Aorta (tissue), 5 donors: ENCODE results near the gene SLC8A1. TPM values are rescaled to one million over a fixed set of nuclear protein-coding genes. Genes with fewer than 3 reads are reported as not detected.
A peak's percentile ranks its signal among the peaks of the same experiment; 100 is the strongest.

Source experiments
- ATAC-seq: fragments of 200-7000 bp; cut with Tn5 transposase; one replicate; pipeline ENCODE4 v1.9.1; 2022; ENCODE audit warnings: moderate library complexity; ENCODE audit not compliant: low FRiP score
- DNase-seq, 2 donors: peaks; one replicate each; pipeline ENCODE4 v3.0.0-alpha.2; 2020
- H3K27ac ChIP-seq, 2 donors: one replicate each; pipeline ENCODE4 v1.5.1; 2013; ENCODE audit warnings: low read length in 2 of 2, mild to moderate bottlenecking in 2 of 2, moderate library complexity in 2 of 2, control low read depth in 1 of 2, inconsistent platforms in 1 of 2, low read depth in 1 of 2
- H3K27me3 ChIP-seq, 2 donors: one replicate each; pipeline ENCODE4 v1.6.1; 2013; ENCODE audit warnings: control low read depth in 1 of 2, low read length in 1 of 2, mild to moderate bottlenecking in 1 of 2, moderate library complexity in 1 of 2; ENCODE audit not compliant: insufficient read depth in 2 of 2, control insufficient read depth in 1 of 2
- H3K36me3 ChIP-seq, 2 donors: one replicate each; pipeline ENCODE4 v1.6.1; 2013; ENCODE audit warnings: control low read depth in 1 of 2, low read length in 1 of 2, mild to moderate bottlenecking in 1 of 2; ENCODE audit not compliant: insufficient read depth in 2 of 2, control insufficient read depth in 1 of 2
- H3K4me1 ChIP-seq, 2 donors: one replicate each; pipeline ENCODE4 v1.6.1; 2013; ENCODE audit warnings: low read length in 2 of 2, control low read depth in 1 of 2, mild to moderate bottlenecking in 1 of 2, moderate library complexity in 1 of 2; ENCODE audit not compliant: insufficient read depth in 2 of 2, control insufficient read depth in 1 of 2
- H3K4me3 ChIP-seq, 2 donors: one replicate each; pipeline ENCODE4 v1.5.1; 2013; ENCODE audit warnings: low read length in 2 of 2, control low read depth in 1 of 2, mild to moderate bottlenecking in 1 of 2
- H3K9me3 ChIP-seq: one replicate; pipeline ENCODE4 v1.6.1; 2013; ENCODE audit warnings: mild to moderate bottlenecking, low read length; ENCODE audit not compliant: control insufficient read depth
- WGBS, 2 donors: extraction: QIAGEN DNeasy Blood & Tissue Kit; methylation state at CpG; one replicate each; pipeline ENCODE4 v1.1.7; 2013; 5-methylcytosine and 5-hydroxymethylcytosine counted together
- intact Hi-C, 2 donors: fragments of 100-400 bp; cut with DNase I; formaldehyde crosslinking; loops; one replicate each; pipeline versions ENCODE4 v1.14.2 to v1.15.0; 2022
- polyA plus RNA-seq, 2 donors: library from polyadenylated mRNA; stranded (reverse); fragments of 200-250 nt; gene quantifications; one replicate each; pipeline ENCODE4 v1.2.3, GENCODE V29; 2013
- total RNA-seq, 2 donors: library from RNA; stranded (reverse); fragmentation: NEBNext Ultra II Directional; extraction: Animal tissue kit (Norgen Biotek cat#: 25700); gene quantifications; one replicate each; pipeline ENCODE4 v1.2.1, GENCODE V29; 2021
- donor health status: healthy with polysubstance abuse.
- donor health status: Bipolar disorder and iron deficiency.
- donor health status: DM: no; HTN: no; CAD: no.
- donor health status: DM: no; HTN: no; CAD: no.
- donor health status: DM: yes; HTN: yes; CAD: no.

Gene SLC8A1
- total and polyA plus RNA-seq, 4 donors = 0.38 to 35.9 (median 15.7) TPM

DNA sequence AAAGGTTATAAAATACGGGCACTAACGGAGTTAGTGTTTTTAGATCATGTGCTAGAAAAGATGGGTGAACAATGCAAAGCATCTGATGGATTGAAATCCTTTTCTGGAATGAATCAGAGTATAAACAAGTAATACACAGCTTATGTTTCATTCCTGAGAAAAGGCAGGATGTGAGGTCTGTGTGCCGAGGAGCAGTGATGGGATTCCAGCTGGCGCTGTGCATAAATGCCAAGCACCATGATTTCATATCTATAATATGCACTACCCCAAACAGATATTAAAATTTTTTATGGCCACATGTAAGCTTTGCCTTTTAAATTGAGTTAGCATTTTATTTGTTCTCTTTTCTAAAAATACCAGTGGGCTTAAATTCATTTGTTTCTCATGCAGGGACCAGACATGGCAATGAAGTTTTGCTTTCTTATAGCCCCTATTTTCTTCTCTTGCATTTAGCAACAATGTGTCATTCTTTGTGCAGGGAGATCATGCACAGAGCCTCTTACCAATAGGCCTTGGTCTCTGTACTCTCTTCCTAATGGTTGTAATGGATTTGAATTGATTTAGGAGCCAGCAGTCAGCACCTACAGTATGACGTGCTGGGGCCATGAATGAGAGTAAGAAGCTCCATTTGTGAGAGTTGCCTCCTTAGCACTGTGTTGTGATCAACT lies 323.9 kb downstream of the SLC8A1 start:
- Histone ChIP-seq H3K36me3 (no peaks in the 10 kb centered on the region), H3K4me1 (peaks cover 0 to 10% of the 10 kb centered on the region in 2 donors), H3K4me3 (no peak overlapping the region), H3K9me3 (no peaks in the 10 kb centered on the region), H3K27me3 (no peaks in the 10 kb centered on the region), H3K27ac (no peak overlapping the region)
- no peak for DNase-seq
- intact Hi-C loops = no loop called here
- WGBS, 2 donors = 12 to 14% methylated on average over 5 of the region's 5 CpGs
- no peak for ATAC-seq

DNA sequence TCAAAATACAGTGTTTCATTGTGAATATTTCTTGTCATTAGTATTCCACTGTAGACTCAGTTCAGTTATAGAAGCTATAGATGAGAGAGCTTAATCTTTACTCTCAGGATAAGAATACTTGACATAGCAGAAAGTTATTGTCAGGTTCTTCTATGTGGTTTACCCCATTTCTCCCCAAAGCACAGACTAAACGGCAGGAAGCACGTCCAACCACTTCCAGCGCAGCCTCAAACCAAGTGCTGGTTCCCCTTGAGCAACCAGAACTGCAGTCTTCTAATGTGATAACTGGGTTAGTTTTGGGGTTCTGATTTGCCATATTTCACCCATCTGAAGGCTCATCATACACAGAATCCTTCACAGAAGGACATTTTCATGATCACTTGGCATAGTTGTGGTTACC lies 324.7 kb downstream of the SLC8A1 start:
- Histone ChIP-seq H3K27me3 (no peaks in the 10 kb centered on the region), H3K4me3 (no peak overlapping the region), H3K36me3 (no peaks in the 10 kb centered on the region), H3K4me1 (peaks cover 0 to 10% of the 10 kb centered on the region in 2 donors), H3K9me3 (no peaks in the 10 kb centered on the region), H3K27ac (no peak overlapping the region)
- 61 to 65% methylated on average over 3 of the region's 3 CpGs for WGBS, 2 donors
- ATAC-seq = no peak
- no peak for DNase-seq
- intact Hi-C loops = no loop called here

DNA sequence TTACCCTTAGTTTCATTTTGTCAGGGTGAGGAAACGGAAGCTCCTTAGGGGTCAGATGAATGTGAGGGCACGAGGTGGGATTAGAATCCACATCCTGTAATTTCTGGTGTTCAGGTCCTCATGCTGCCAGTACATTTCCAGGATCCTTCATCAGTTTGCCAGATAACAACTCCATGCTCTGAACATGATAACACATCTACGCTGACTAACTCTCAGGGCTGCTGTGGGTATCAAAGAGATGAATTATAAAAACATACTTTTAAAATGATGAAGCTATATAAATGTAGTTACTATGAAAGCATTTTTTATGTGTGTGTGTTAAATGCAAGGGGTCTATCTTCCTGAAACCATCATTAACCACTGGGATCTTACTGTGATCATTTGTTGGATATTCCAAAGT lies 325.9 kb downstream of the SLC8A1 start:
- 83 to 89% methylated on average over 3 of the region's 3 CpGs for WGBS, 2 donors
- ATAC-seq = no peak
- Histone ChIP-seq H3K9me3 (no peaks in the 10 kb centered on the region), H3K4me3 (no peak overlapping the region), H3K4me1 (peaks cover 0 to 10% of the 10 kb centered on the region in 2 donors), H3K27ac (no peak overlapping the region), H3K27me3 (no peaks in the 10 kb centered on the region), H3K36me3 (no peaks in the 10 kb centered on the region)
- intact Hi-C loops = no loop called here
- DNase-seq = no peak

- Histone ChIP-seq H3K4me1 (peaks cover 0 to 3% of the 10 kb centered on the region in 2 donors), H3K9me3 (no peaks in the 10 kb centered on the region), H3K27me3 (no peaks in the 10 kb centered on the region), H3K36me3 (no peaks in the 10 kb centered on the region), H3K4me3 (peak overlapping the region in 1 of 2 donors; percentile 31), H3K27ac (no peak overlapping the region)
- DNase-seq (no peak), ATAC-seq (no peak)
- intact Hi-C loops = no loop called here
- WGBS, 2 donors = 23 to 27% methylated on average over 3 of the region's 3 CpGs
Measured at GRCh38 chr2:40123746-40124145, 328.1 kb downstream of the SLC8A1 start.

GRCh38 chr2:40123326-40123725 lies 328.6 kb downstream of the SLC8A1 start:
- intact Hi-C loops = no loop called here
- H3K4me1 ChIP-seq = peaks cover 0 to 3% of the 10 kb centered on the region in 2 donors
- 5 to 8% methylated on average over 1 of the region's 1 CpG for WGBS, 2 donors

DNA sequence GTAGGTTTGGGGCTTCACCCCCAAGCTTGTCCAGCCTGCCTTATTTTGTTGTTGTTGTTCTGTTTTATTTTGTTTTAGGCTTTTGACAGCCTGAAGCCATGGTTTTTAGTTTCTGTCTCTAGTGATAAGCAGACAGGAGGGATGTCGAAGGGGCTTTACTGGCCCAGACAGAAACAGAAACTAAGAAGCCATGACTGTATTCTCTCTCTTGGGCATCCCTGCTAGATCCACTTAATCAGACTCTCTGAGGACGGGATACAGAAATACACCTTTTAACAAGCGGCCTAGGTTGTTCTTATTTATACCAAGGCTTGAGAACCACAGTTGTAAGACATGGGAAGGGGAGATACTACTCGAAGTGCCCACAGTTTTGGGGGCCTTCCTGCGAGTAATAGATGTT lies 330.9 kb downstream of the SLC8A1 start:
- H3K27me3 ChIP-seq = no peaks in the 10 kb centered on the region
- no peaks in the 10 kb centered on the region for H3K36me3 ChIP-seq
- no peak overlapping the region for H3K4me3 ChIP-seq
- peaks cover 0 to 3% of the 10 kb centered on the region in 2 donors for H3K4me1 ChIP-seq
- WGBS, 2 donors = 89 to 92% methylated on average over 5 of the region's 5 CpGs
- DNase-seq (no peak), ATAC-seq (no peak)
- intact Hi-C loops = no loop called here
- H3K27ac ChIP-seq = no peak overlapping the region
- H3K9me3 ChIP-seq = no peaks in the 10 kb centered on the region

More at GRCh38 chr2:40123326-40123725, 328.6 kb downstream of the SLC8A1 start:
- no peaks in the 10 kb centered on the region for H3K9me3 ChIP-seq
- no peak overlapping the region for H3K4me3 ChIP-seq
- DNase-seq (no peak), ATAC-seq (no peak)
- H3K36me3 ChIP-seq = no peaks in the 10 kb centered on the region
- H3K27me3 ChIP-seq = no peaks in the 10 kb centered on the region
- H3K27ac ChIP-seq = no peak overlapping the region

DNA sequence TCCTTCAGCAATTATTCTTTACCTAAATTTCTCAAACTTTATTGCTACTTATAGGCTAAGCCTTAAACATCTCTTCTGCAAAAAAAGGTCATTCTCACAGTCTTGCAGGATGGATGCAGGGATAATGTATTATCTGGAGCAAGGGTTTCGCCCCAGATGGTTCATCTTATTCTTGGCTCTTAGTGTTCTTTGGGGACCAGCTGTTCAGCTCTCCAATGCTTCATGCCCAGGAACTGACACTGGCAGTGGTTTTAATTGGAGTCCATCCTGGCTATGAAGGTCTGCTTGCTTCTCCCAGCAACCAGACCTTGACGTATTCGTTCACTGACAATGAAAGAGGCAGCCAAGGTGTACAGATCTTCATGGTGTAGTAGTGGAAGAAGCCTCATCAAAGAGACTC lies 331.9 kb downstream of the SLC8A1 start:
- 33 to 44% methylated on average over 3 of the region's 3 CpGs for WGBS, 2 donors
- intact Hi-C loops = no loop called here
- DNase-seq (no peak), ATAC-seq (no peak)
- no peak overlapping the region for H3K27ac ChIP-seq
- no peaks in the 10 kb centered on the region for H3K27me3 ChIP-seq
- H3K36me3 ChIP-seq = no peaks in the 10 kb centered on the region
- no peaks in the 10 kb centered on the region for H3K9me3 ChIP-seq
- peaks cover 0 to 3% of the 10 kb centered on the region in 2 donors for H3K4me1 ChIP-seq
- H3K4me3 ChIP-seq = no peak overlapping the region

GRCh38 chr2:40118622-40119021 lies 333.3 kb downstream of the SLC8A1 start:
- intact Hi-C loops = no loop called here
- 94 to 98% methylated on average over 3 of the region's 3 CpGs for WGBS, 2 donors
- no peaks in the 10 kb centered on the region for H3K36me3 ChIP-seq
- H3K4me1 ChIP-seq = no peaks in the 10 kb centered on the region
- DNase-seq = no peak
- no peak overlapping the region for H3K27ac ChIP-seq
- H3K27me3 ChIP-seq = no peaks in the 10 kb centered on the region
- ATAC-seq = no peak
- no peak overlapping the region for H3K4me3 ChIP-seq
- no peaks in the 10 kb centered on the region for H3K9me3 ChIP-seq

DNA sequence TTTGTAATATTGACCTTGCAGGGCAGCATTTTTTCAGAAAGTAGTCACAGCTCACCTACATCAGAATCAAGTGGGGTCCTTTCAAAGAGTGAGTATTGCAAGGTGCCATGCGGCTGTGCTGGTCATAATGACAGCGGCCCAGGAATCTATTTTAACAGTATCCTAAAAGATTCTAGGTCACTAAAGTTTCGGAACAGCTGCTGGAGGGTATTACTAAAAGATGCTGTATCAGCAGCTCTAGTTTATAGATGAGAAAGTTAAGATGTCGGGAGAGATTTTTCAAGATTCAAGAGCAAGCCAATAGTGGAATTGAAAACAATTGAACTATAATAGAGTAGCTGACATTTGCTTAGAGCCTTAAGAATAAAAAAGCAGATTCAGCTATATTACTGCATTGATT lies 336.0 kb downstream of the SLC8A1 start:
- H3K9me3 ChIP-seq = no peaks in the 10 kb centered on the region
- H3K4me3 ChIP-seq = no peak overlapping the region
- no peaks in the 10 kb centered on the region for H3K4me1 ChIP-seq
- ATAC-seq = no peak
- 97 to 98% methylated on average over 4 of the region's 4 CpGs for WGBS, 2 donors
- DNase-seq = no peak
- intact Hi-C loops = no loop called here
- H3K27me3 ChIP-seq = no peaks in the 10 kb centered on the region
- no peak overlapping the region for H3K27ac ChIP-seq
- H3K36me3 ChIP-seq = no peaks in the 10 kb centered on the region
